ENCODE data around the gene NLRP13. TPM values are rescaled to one million over a fixed set of nuclear protein-coding genes. Genes with fewer than 3 reads are reported as not detected.
A peak's percentile ranks its signal among the peaks of the same experiment; 100 is the strongest.

NLRP13 gene
- total RNA-seq, 4 donors from 2014 or later: not detected

GRCh38 chr19:55913643-55914268, 18.4 kb downstream of the NLRP13 start:
- no peaks in the 10 kb centered on the region for H3K9me3 ChIP-seq

GRCh38 chr19:55912916-55913315, 19.2 kb downstream of the NLRP13 start:
- WGBS, 2 donors: 84% methylated on average over 7 of the region's 7 CpGs
- TF ChIP-seq POLR2A (IDR thresholded peaks at IDR 0.05): no peak
- no peak for TF ChIP-seq CTCF (IDR thresholded peaks at IDR 0.05)
- intact Hi-C loops (cut with DNase I): no loop called here
- Histone ChIP-seq H3K36me3 (no peaks in the 10 kb centered on the region), H3K4me3 (replicated peaks in 1 of 3) (no peak overlapping the region), H3K27me3 (no peaks in the 10 kb centered on the region), H3K27ac (no peak overlapping the region), H3K4me1 (no peaks in the 10 kb centered on the region), H3K9me3 (no peaks in the 10 kb centered on the region)
- DNase-seq: no peak

More at GRCh38 chr19:55913643-55914268, 18.4 kb downstream of the NLRP13 start:
- TF ChIP-seq POLR2A (IDR thresholded peaks at IDR 0.05): no peak
- TF ChIP-seq CTCF (IDR thresholded peaks at IDR 0.05): peak in 1 of 6 experiments; percentile 8
- Histone ChIP-seq H3K27ac (no peak overlapping the region), H3K36me3 (no peaks in the 10 kb centered on the region), H3K27me3 (no peaks in the 10 kb centered on the region), H3K4me3 (replicated peaks in 1 of 3) (no peak overlapping the region), H3K4me1 (no peaks in the 10 kb centered on the region)
- intact Hi-C loops (cut with DNase I): no loop called here
- 44 to 46% methylated on average over 9 of the region's 9 CpGs for WGBS, 2 donors
- DNase-seq: no peak

GRCh38 chr19:55909801-55910200, 22.3 kb downstream of the NLRP13 start:
- Histone ChIP-seq H3K4me3 (replicated peaks in 1 of 3) (no peak overlapping the region), H3K9me3 (no peaks in the 10 kb centered on the region), H3K36me3 (no peaks in the 10 kb centered on the region), H3K27me3 (no peaks in the 10 kb centered on the region), H3K4me1 (no peaks in the 10 kb centered on the region), H3K27ac (no peak overlapping the region)
- 35 to 36% methylated on average over 2 of the region's 2 CpGs for WGBS, 2 donors
- no peak for TF ChIP-seq POLR2A (IDR thresholded peaks at IDR 0.05)
- TF ChIP-seq CTCF (IDR thresholded peaks at IDR 0.05): no peak
- no peak for DNase-seq
- intact Hi-C loops (cut with DNase I): no loop called here

GRCh38 chr19:55907746-55908145, 24.4 kb downstream of the NLRP13 start:
- intact Hi-C loops (cut with DNase I): no loop called here

More at GRCh38 chr19:55907746-55908145, 24.4 kb downstream of the NLRP13 start:
- 80 to 89% methylated on average over 3 of the region's 3 CpGs for WGBS, 2 donors
- TF ChIP-seq CTCF (IDR thresholded peaks at IDR 0.05): no peak
- no peak for TF ChIP-seq POLR2A (IDR thresholded peaks at IDR 0.05)
- Histone ChIP-seq H3K4me1 (no peaks in the 10 kb centered on the region), H3K27me3 (no peaks in the 10 kb centered on the region), H3K27ac (no peak overlapping the region), H3K36me3 (no peaks in the 10 kb centered on the region), H3K4me3 (replicated peaks in 1 of 3) (no peak overlapping the region), H3K9me3 (no peaks in the 10 kb centered on the region)
- no peak for DNase-seq
